ENCODE data around the gene NDUFAF8. TPM values are rescaled to one million over a fixed set of nuclear protein-coding genes. Genes with fewer than 3 reads are reported as not detected.

Gene NDUFAF8
- total RNA-seq, 1 experiment from 2014 or later, result 58.6 TPM

DNA sequence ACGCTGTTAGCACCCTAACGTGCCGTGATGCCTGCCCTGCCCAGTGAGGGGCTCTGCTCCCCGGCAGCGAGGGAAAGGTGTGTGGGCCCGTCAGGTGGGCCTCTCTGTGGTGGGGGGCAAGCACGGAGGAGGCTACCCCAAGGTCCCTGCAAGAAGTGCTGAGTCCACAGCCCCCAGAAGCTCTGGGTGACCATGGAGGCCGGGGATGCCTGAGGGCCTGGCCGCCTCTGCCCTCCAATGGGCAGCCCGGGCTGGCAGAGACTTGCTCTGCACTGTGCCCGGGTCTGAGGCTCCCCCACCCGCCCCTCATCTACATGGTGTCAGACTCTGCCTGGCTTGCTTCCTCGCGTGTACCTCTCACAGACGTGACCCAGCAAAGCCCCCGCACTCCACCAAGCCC, 43.8 kb downstream of the NDUFAF8 start:
- TF ChIP-seq, protein P1, sequence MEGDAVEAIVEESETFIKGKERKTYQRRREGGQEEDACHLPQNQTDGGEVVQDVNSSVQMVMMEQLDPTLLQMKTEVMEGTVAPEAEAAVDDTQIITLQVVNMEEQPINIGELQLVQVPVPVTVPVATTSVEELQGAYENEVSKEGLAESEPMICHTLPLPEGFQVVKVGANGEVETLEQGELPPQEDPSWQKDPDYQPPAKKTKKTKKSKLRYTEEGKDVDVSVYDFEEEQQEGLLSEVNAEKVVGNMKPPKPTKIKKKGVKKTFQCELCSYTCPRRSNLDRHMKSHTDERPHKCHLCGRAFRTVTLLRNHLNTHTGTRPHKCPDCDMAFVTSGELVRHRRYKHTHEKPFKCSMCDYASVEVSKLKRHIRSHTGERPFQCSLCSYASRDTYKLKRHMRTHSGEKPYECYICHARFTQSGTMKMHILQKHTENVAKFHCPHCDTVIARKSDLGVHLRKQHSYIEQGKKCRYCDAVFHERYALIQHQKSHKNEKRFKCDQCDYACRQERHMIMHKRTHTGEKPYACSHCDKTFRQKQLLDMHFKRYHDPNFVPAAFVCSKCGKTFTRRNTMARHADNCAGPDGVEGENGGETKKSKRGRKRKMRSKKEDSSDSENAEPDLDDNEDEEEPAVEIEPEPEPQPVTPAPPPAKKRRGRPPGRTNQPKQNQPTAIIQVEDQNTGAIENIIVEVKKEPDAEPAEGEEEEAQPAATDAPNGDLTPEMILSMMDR (conservative IDR thresholded peaks at IDR 0.05; ENCODE audit: low read depth, low read length), result no peak
- no peak for TF ChIP-seq EZH2 (IDR thresholded peaks at IDR 0.05; ENCODE audit: borderline replicate concordance, low read depth, low read length, poor library complexity, severe bottlenecking)
- BruUV-seq (replicated peaks), result no TSS peak
- no peak for DNase-seq (ENCODE audit: low spot score)
- H3K4me3 ChIP-seq (ENCODE audit: low read depth, low read length, poor library complexity, severe bottlenecking), result no peak overlapping the region
- no peaks in the 10 kb centered on the region for H3K9me3 ChIP-seq (ENCODE audit: low read depth, low read length, poor library complexity, severe bottlenecking)
- intact Hi-C loops (cut with micrococcal nuclease; ENCODE audit: unreplicated experiment), result no loop called here
- no peaks in the 10 kb centered on the region for H3K27me3 ChIP-seq (replicated peaks; ENCODE audit: insufficient read depth, low read depth, low read length, poor library complexity)
- ChIA-PET CTCF (no interaction called here), POLR2A (ENCODE audit: low non-redundant PET) (no interaction called here)
- H3K27ac ChIP-seq (ENCODE audit: low read depth, low read length, poor library complexity, severe bottlenecking), result no peak overlapping the region
- peaks cover 13% of the 10 kb centered on the region for H3K36me3 ChIP-seq (ENCODE audit: insufficient read depth, low read length, poor library complexity, severe bottlenecking)
- no peaks in the 10 kb centered on the region for H3K4me1 ChIP-seq (ENCODE audit: insufficient read depth, low read length, poor library complexity, severe bottlenecking)

DNA sequence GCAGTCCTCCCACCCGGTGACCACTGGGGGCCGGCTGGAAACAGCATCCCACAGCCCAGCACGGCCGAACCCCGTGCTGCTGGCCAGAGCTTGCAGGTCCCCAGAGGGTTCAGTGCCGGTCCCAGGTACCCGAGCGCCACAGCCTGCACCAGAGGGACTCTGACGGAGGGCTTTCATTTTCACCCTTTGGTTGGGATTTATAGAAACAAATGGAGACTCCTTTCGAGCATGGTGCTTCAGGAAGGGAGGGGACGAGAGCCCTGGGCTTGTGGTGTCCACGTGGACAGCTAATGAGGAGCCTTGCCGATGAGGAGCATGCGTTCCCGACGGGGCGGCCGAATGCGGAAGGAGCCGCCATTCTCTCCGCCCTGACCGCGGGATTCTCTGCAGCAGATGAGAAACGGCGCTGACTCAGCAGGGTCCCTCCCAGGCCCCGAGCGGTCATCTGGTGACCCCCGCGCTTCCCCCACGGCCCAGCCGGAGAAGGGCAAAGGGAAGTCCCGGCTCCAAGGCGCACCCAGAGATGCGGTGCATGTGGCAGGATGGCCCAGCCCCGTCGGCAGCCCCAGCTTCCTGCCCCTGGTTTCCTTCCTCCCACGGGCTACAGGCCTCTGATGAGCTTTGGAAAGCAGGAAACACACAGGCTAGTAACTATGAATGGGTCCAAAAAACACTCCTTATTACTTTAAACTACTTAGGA, 46.2 kb downstream of the NDUFAF8 start:
- BruUV-seq (replicated peaks), result no TSS peak
- Histone ChIP-seq H3K4me1 (ENCODE audit: insufficient read depth, low read length, poor library complexity, severe bottlenecking) (no peaks in the 10 kb centered on the region), H3K27me3 (replicated peaks; ENCODE audit: insufficient read depth, low read depth, low read length, poor library complexity) (no peaks in the 10 kb centered on the region), H3K4me3 (ENCODE audit: low read depth, low read length, poor library complexity, severe bottlenecking) (no peak overlapping the region), H3K27ac (ENCODE audit: low read depth, low read length, poor library complexity, severe bottlenecking) (peak overlapping the region; percentile 67), H3K9me3 (ENCODE audit: low read depth, low read length, poor library complexity, severe bottlenecking) (no peaks in the 10 kb centered on the region), H3K36me3 (ENCODE audit: insufficient read depth, low read length, poor library complexity, severe bottlenecking) (peaks cover 14% of the 10 kb centered on the region)
- no peak for DNase-seq (ENCODE audit: low spot score)
- TF ChIP-seq, protein P1 (conservative IDR thresholded peaks at IDR 0.05; ENCODE audit: low read depth, low read length), result no peak
- no peak for TF ChIP-seq EZH2 (IDR thresholded peaks at IDR 0.05; ENCODE audit: borderline replicate concordance, low read depth, low read length, poor library complexity, severe bottlenecking)
- POLR2A ChIA-PET (ENCODE audit: low non-redundant PET), result no interaction called here
- CTCF ChIA-PET, result no interaction called here
- intact Hi-C loops (cut with micrococcal nuclease; ENCODE audit: unreplicated experiment), result no loop called here

DNA sequence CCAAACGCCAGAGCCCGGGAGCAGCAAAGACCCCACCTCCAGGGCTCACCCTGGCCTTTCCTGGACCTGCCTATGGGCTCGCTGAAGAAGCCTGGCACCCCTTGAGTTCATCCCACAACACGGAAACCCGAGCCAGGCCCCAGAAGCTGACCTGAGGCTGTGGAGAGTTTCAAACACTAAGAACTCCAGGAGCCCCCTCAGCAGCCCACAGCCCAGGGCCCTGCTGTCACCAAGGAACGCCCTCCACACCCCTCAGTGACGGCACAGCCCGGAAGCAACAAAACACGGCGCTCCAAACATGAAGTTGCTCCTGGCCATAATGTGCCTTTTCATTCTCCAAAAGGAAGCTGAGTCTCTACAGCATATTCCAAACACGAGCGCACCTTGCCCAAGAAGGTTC, 46.8 kb downstream of the NDUFAF8 start:
- CTCF ChIA-PET, result no interaction called here
- no peak for TF ChIP-seq EZH2 (IDR thresholded peaks at IDR 0.05; ENCODE audit: borderline replicate concordance, low read depth, low read length, poor library complexity, severe bottlenecking)
- TF ChIP-seq, protein P1 (conservative IDR thresholded peaks at IDR 0.05; ENCODE audit: low read depth, low read length), result no peak
- Histone ChIP-seq H3K9me3 (ENCODE audit: low read depth, low read length, poor library complexity, severe bottlenecking) (no peaks in the 10 kb centered on the region), H3K27me3 (replicated peaks; ENCODE audit: insufficient read depth, low read depth, low read length, poor library complexity) (no peaks in the 10 kb centered on the region), H3K4me1 (ENCODE audit: insufficient read depth, low read length, poor library complexity, severe bottlenecking) (no peaks in the 10 kb centered on the region), H3K36me3 (ENCODE audit: insufficient read depth, low read length, poor library complexity, severe bottlenecking) (peaks cover 12% of the 10 kb centered on the region), H3K4me3 (ENCODE audit: low read depth, low read length, poor library complexity, severe bottlenecking) (no peak overlapping the region), H3K27ac (ENCODE audit: low read depth, low read length, poor library complexity, severe bottlenecking) (peak overlapping the region; percentile 67)
- intact Hi-C loops (cut with micrococcal nuclease; ENCODE audit: unreplicated experiment), result no loop called here
- DNase-seq (ENCODE audit: low spot score), result no peak
- BruUV-seq (replicated peaks), result no TSS peak
- POLR2A ChIA-PET (ENCODE audit: low non-redundant PET), result no interaction called here
